ENCODE measurements around the gene PPP3CA. TPM values are rescaled to one million over a fixed set of nuclear protein-coding genes. Genes with fewer than 3 reads are reported as not detected.

Gene PPP3CA
- total and polyA plus RNA-seq, 2 of the 13 experiments (the other 11 are each of a cell fraction or from before 2014, with no cell fraction given): 4.8 to 13.2 TPM

GRCh38 chr4:101211146-101211553, 136.2 kb downstream of the PPP3CA start (continued):
- TF ChIP-seq THYN1 (CRISPR knock-in tag; IDR thresholded peaks at IDR 0.05; ENCODE audit: borderline replicate concordance, low read depth): no peak
- TF ChIP-seq ZHX1 (CRISPR knock-in tag; IDR thresholded peaks at IDR 0.05; ENCODE audit: low read depth): no peak
- no peak for TF ChIP-seq EHMT2 (IDR thresholded peaks at IDR 0.05; ENCODE audit: borderline replicate concordance, low read depth, low read length)
- TF ChIP-seq IKZF5 (CRISPR knock-in tag; IDR thresholded peaks at IDR 0.05): no peak
- TF ChIP-seq AKAP8 (CRISPR knock-in tag; IDR thresholded peaks at IDR 0.05): no peak
- TF ChIP-seq XBP1 (CRISPR knock-in tag; IDR thresholded peaks at IDR 0.05): no peak
- TF ChIP-seq RBAK (CRISPR knock-in tag; IDR thresholded peaks at IDR 0.05): no peak
- no peak for TF ChIP-seq FOXO1 (CRISPR knock-in tag; IDR thresholded peaks at IDR 0.05)
- peak; percentile 90 for TF ChIP-seq ZNF652 (CRISPR knock-in tag; IDR thresholded peaks at IDR 0.05; ENCODE audit: borderline replicate concordance, low read depth)
- no peak for TF ChIP-seq RARG (CRISPR knock-in tag; IDR thresholded peaks at IDR 0.05; ENCODE audit: low read depth)
- no peak for TF ChIP-seq PITX1 (CRISPR knock-in tag; IDR thresholded peaks at IDR 0.05)
- no peak for TF ChIP-seq ZNF563 (CRISPR knock-in tag; IDR thresholded peaks at IDR 0.05)
